ENCODE measurements around the gene MUC6. TPM values are rescaled to one million over a fixed set of nuclear protein-coding genes. Genes with fewer than 3 reads are reported as not detected.
"Not testable (repeated sequence)": the region's sequence is repeated elsewhere in the genome, so short reads cannot be mapped to it uniquely, and the experiment has no call there.

MUC6 gene
- total RNA-seq, 1 donor from 2014 or later: under 0.01 TPM

DNA sequence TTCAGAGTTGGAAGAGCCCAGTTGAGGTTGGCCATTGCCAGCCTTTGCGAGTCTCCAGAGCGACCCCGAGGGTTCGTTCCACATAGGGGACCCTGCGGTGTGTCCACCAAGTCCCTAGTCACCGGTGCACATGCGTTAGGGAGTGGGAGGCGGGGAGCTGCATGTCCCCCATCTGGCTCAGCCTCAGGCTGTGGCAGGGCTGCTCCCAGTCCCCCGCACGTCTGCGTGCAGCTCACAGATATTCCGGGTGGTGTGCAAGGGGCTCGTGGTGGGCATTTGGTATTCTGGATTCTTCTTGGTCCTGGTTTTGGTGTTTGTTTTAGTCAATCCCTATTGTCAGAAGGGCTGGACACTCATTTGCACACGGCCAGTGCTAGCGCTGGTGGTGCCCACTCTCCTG is 48.8 kb downstream of the MUC6 start:
- no peak for DNase-seq

- DNase-seq: no peak
Observed at GRCh38 chr11:986952-987305, 49.6 kb downstream of the MUC6 start.

GRCh38 chr11:986270-986951 is 50.1 kb downstream of the MUC6 start:
- no peak for DNase-seq

GRCh38 chr11:985848-986247 is 50.7 kb downstream of the MUC6 start:
- no peak for DNase-seq

- DNase-seq: no peak
Observed at GRCh38 chr11:985406-985805, 51.1 kb downstream of the MUC6 start.

DNA sequence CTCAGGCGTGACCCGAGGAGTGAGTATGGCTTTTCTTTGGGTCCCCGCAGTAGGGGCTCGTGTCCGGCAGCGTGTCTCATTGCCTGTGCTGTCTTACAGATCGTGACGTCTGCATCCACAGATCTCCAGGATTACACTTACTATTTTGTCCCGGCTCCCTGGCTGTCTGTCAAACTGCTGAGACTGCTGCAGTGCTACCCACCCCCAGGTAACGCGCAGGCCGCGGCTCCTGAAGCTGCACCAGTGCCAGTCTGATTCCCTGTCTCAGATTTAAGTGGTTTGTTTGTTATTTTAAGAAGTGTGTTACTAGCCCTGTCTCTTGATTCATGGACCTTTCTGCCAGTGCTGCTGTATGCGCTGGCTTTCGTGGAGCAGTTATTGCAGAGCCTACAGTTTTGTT is 52.0 kb downstream of the MUC6 start:
- no peak for DNase-seq

GRCh38 chr11:981764-982163 is 54.8 kb downstream of the MUC6 start:
- no peak for DNase-seq

- no peak for DNase-seq
Observed at GRCh38 chr11:980438-981357, 55.8 kb downstream of the MUC6 start.

DNA sequence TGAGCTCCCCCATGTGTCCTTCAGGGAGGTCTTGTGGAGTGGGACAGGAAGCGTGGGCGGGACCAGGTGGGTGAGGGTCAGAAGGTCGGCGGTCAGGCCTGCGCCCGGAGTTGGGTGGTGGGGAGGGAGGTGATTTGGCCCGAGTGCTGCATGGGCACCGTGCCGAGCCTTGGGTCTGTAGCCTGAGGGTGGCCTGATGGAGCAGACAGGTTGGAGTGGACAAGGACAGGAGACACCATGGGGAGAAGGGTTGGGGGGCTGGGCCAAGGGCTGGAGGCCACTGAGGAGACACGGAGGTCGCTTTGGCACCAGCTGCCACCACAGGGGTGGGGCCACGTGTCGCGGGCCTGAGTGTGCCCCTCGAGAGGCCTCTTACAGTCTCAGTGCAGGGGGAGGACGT is 57.7 kb downstream of the MUC6 start:
- DNase-seq: no peak

DNA sequence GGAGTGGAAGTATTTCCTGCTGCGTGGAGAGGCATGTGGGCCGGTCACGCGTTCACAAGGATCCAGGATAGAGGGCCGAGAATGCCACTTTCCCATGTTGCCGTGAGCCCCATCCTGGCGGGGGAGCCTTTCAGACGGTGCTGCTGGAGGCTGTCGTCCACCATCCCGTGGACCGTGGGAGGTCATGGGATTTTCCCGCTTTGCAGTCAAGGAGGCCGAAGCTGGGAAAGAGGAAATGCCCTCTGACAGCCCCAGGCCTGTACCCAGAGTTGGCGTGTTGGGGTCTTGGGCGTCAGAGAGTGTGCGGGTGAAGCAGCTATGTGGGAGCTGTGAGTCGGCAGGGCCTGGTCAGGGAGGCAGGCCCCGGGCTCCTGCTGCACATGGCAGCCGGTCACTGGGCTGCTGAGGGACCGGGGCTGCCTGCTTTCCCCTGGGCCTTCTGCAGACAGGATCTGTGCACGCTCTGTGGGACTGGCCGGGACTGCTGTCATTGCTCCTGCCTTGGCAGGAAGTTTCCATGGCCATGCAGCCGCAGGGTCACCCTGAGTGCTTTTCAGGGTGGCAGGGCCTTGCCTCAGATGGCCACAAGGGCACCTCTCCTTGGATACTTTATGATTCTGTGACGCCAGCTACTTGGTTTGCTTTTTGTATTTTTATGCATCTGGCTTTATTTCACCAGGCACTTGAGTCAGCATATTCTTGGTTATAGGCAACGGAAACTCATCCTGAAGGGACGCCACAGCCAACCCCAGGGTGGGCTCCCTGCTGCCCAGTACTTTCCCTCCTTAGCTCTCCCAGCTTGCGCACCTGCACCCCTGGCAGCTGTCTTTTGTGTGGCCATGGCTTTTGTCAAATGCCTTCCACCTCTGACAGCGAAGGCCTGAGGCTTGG is 58.4 kb downstream of the MUC6 start:
- no peak for DNase-seq

DNA sequence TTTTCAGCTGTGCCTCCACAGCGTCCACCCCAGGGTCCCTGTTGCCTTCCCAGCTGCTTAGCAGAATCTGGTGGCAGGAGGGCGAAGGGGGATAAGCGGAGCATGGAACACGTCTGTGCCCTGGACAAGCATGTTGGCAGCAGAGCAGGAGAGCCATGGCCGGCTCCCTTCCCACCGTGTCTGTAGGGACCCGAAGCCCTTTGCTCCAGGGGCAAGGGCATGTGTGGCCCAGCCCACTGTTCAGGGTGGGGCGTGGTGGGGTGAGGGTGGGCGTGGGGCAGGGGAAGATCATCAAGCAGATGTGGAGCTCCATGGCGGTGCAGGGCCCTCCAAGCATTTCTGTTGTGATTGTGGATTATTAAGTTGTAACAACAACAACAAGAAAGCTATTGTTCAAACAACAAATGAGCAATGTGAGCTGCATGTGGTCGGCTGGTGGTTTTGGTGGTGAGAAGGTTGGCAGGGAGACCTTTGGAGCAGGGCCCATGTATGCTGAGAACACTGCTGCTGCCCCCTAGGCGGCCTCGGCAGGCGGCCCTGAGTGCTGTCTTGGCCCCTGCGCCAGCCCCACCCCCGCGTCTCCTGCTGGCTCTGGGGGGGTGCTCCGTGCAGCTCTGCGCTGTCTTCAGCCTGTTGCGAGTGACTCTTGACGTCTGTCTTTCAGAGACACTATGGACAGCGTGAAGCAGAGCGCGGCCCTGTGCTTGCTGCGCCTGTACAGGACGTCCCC is 59.9 kb downstream of the MUC6 start:
- peak; percentile 18 for DNase-seq

DNA sequence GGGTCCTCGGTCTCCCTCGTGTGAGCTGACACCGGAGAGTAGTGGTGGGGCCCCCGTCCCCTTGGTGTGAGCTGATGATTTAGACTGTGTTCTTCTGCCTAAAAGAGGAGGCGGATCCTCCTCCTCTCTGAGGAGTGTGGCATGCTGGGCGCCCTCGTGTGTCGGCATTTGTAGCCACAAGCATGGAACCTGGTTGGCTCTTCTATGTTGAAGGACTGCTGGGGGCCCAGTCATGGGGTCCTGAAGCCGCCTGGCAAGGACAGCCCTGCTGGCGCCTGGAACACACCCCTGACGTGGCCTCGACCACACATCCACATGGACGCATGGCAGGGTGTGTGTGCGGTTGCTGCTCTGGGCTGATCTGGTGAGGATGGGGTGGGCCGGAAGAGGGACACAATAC is 60.7 kb downstream of the MUC6 start:
- DNase-seq: no peak

DNA sequence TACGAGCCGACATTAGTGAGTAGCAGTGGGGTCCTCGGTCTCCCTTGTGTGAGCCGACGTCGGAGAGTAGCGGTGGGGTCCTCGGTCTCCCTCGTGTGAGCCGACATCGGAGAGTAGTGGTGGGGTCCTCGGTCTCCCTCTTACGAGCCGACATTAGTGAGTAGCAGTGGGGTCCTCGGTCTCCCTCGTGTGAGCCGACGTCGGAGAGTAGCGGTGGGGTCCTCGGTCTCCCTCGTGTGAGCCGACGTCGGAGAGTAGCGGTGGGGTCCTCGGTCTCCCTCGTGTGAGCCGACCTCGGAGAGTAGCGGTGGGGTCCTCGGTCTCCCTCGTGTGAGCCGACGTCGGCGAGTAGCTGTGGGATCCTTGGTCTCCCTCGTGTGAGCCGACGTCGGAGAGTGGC is 61.1 kb downstream of the MUC6 start:
- not testable (repeated sequence) for DNase-seq

GRCh38 chr11:973237-973636 is 63.3 kb downstream of the MUC6 start:
- DNase-seq: no peak

DNA sequence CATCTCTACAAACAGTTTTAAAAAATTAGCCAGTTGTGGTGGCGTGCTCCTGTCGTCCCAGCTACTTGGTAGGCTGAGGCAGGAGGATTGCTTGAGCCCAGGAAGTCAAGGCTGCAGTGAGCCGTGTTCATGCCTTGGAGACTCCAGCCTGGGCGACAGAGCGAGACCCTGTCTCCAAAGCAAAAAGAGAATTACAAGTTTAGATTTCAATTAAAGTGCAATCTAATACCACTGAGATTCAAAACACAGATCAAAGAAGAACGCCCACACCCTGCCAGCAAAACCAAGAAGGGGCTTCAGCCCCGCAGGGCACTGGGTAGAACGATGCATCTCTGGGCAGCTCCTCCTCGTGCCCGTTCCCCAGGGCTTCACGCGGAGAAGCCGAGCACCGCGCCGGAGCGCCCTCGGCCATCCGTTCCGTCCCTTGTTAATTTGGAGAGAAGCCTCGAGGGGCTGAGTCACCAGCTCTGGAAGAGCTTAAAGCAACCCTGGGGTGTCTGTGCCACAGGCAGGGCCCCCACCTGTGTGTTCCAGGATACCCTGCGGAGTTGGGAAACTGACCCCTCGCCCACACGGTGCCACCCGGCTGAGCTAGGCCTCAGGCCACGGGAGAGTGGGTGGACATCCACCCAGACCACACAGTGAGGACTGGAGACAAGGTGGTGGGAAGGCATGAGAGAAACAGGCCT is 63.9 kb downstream of the MUC6 start:
- no peak for DNase-seq

DNA sequence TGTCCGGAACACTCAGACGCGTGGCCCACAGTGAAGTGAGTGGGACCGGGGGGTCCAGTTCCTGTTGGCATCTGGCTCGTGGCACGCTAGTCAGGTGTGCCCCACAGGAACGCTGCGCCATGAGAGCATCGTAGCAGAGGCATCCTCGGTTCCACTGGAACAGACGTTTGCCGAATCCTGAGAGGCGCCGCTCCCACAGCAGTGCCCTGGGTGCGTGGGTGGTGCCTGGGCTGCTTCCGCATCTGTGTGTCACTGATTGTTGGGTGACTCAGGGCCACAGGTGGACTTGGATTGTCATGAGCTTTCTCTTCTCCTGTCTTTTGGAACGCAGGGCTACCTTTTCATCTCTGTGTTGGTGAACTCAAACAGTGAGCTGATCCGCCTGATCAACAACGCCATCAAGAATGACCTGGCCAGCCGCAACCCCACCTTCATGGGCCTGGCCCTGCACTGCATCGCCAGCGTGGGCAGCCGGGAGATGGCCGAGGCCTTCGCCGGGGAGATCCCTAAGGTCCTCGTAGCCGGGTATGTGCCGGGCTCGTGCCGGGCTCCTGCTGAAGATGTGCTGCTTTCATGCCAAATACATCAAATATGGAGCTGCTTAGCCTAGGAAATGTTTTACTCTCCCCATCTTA is 64.7 kb downstream of the MUC6 start:
- DNase-seq: no peak

DNA sequence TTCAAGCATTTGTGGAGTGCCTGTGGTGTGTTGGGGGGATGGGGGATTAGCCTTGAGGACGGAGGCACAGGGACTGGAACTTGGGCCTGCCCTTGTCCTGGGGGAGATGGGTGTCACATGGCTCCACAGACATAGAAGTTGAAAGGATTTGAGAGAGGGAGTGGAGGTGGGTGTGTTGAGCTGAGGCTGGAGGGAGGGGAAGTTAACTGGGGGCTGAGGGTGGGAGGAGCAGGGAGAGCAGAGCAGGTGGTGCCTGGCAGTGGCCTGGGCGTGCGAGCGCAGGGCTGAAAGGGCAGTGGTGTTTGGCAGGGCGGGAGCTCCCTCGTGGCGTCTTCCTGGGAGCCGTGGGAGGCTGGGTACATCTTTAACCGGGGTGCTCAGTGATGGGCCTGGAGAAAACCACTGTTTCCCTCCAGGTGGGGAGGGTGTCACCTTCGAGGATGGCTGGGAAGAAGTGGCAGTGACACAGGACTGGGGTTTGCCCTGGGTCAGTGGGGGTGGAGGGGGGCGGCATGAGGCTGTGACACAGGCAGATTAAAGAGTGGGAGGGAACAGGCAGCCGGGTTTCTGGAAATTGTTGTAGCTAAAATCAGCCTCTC is 65.3 kb downstream of the MUC6 start:
- no peak for DNase-seq

GRCh38 chr11:970319-970871 is 66.1 kb downstream of the MUC6 start:
- DNase-seq: no peak

DNA sequence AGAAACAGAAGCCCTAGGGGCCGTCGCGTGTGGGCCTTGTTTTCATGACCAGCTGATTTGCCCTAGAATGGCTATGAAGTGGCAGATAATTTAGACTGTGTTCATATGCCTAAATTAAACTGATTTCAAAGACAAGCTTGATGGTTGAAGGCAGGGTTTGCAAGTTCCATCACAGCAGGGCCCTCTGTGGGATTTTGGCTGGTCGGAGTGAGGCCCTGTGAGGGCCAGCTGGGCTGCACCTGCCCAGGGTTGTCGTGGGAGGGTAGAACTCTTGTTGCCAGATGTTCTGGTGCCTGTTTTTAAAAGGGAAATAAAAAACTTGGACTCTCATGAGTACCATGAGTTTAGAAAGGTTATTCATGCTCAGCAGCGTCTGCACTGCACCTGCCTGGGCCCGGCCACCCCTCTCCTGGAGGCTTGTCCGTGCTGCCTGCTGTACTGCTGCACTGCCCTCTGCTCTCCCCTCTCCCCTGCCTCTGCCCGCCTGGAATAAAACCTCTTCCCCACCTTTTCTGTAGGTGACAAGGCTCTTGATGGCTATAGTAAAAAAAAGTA is 66.8 kb downstream of the MUC6 start:
- DNase-seq: no peak

DNA sequence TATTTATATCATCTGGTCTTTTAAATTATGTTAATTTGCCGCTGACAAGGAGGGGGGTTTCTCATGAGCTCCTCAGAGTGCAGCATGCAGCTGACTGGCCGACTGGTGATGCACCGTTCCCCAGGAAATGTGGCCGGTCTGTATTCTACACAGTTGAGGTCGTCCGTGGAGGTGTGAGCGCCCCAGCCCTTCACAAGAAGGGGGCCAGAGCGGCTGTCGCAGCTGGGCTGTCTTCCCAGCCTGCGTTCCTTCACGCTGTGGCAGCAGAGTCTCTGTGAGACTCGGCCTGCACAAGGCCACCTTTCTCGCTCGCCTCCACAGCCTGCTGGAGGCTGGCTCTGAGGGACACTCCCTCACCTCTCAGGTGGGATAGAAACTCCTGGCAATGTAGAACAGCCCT is 67.7 kb downstream of the MUC6 start:
- no peak for DNase-seq
